ENCODE results near the gene SERPINH1.

SERPINH1 gene

GRCh38 chr11:75602951-75603350 is 40.9 kb downstream of the SERPINH1 start:
- no peak for DNase-seq

GRCh38 chr11:75603791-75604736 is 42.0 kb downstream of the SERPINH1 start:
- DNase-seq: no peak

- DNase-seq: no peak
Measured at GRCh38 chr11:75606099-75606498, 44.0 kb downstream of the SERPINH1 start.

GRCh38 chr11:75611823-75612222 is 49.8 kb downstream of the SERPINH1 start:
- no peak for DNase-seq

- DNase-seq: no peak
Measured at GRCh38 chr11:75615751-75616150, 53.7 kb downstream of the SERPINH1 start.

- DNase-seq: no peak
Measured at GRCh38 chr11:75616281-75616680, 54.2 kb downstream of the SERPINH1 start.
